Activated T-cell treated with anti-CD3 and anti-CD28 coated beads for 1 hour (primary cell): ENCODE measurements around the gene PHACTR1.
"Not testable (repeated sequence)": the region's sequence is repeated elsewhere in the genome, so short reads cannot be mapped to it uniquely, and the experiment has no call there.

Source experiments
- DNase-seq: peaks from one replicate; pipeline ENCODE4 v3.0.0-alpha.2; 2020; ENCODE audit warnings: low read depth

PHACTR1 gene

GRCh38 chr6:12716298-12716916 is at the start of gene PHACTR1:
PHACTR1 (plus strand) TSS chr6:12716767.
- DNase-seq, result no peak

DNA sequence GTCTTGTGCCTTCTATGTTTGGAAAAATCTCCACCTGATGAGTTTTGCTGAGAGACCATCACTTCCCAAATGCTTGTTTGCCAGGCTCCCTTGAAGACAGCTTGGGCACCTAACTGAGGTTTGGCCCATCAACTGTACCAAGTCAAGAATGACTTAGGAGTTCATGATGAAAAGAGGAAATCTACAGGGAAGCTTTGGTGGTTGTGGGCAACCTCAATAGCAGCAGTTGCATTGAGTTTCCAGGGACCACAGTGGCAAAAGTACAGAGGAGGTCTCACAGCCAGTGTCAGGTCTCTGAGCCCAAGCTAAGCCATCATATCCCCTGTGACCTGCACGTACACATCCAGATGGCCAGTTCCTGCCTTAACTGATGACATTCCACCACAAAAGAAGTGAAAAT is 49.7 kb upstream of the PHACTR1 start:
- no peak for DNase-seq

- DNase-seq, result no peak
These were observed 40.6 kb upstream of the PHACTR1 start for GRCh38 chr6:12675931-12676330.

GRCh38 chr6:12679341-12679740 is 37.2 kb upstream of the PHACTR1 start:
- DNase-seq, result no peak

- DNase-seq, result no peak
These were observed 23.4 kb upstream of the PHACTR1 start for GRCh38 chr6:12693122-12693521.

- DNase-seq, result no peak
These were observed 18.3 kb upstream of the PHACTR1 start for GRCh38 chr6:12698298-12698697.

DNA sequence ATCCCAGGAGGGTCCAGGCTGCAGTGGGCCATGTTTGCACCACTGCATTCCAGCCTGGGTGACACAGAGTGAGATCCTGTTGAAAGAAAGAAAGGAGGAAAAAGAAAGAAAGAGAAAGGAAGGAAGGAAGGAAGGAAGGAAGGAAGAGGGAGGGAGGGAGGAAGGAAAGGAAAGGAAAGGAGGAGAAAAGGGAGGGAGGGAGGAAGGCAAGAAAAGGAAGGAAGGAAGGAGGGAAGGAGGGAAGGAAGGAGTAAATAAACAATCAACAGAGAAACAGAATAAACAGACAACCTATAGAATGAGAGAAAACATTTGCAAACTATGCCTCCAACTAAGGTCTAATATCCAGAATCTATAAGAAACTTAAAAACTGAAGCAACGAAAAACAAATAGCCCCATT is 11.6 kb upstream of the PHACTR1 start:
- no peak for DNase-seq

DNA sequence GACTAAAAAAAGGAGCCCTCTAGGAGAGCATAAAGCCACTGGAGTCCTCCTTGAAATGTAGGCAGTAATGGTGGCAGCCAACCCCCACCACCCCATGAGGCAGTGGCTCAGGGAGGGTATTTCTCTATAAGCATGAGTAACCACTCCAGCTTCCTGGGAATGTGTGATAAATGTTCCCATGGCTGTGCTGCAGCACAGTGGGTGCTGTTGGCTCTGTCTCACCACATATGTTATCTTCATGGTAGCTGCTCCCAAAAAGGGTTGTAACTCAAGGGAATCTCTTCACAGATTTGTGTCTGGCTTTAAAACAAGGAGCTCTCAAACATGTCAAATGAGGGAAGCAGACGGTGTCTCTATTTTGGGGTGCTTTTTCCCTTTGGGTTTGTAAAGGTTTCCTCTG is 7.5 kb upstream of the PHACTR1 start:
- DNase-seq, result no peak

- no peak for DNase-seq
These were observed 6.9 kb upstream of the PHACTR1 start for GRCh38 chr6:12709556-12710232.

- DNase-seq, result no peak
These were observed 5.6 kb upstream of the PHACTR1 start for GRCh38 chr6:12710921-12711320.

DNA sequence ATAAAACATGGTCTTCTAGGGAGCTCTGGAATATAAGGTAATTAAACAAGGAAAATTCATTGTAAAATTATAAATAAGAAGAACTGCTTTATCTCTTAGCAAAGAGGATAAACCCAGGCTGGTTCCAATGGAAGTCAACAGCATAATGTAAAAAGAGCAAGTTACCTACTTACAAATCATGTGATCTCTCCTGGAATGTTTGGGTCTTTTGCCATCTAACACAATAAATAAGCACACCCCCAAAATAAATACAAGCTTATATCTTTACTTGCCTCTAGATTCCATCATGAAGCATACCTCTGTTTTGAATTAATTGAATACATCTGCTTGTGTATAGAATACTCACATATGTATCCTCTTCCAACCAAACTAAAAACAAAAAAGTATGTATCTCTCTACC is 2.5 kb upstream of the PHACTR1 start:
- DNase-seq, result no peak

GRCh38 chr6:12715437-12715836 is 1.1 kb upstream of the PHACTR1 start:
- no peak for DNase-seq

DNA sequence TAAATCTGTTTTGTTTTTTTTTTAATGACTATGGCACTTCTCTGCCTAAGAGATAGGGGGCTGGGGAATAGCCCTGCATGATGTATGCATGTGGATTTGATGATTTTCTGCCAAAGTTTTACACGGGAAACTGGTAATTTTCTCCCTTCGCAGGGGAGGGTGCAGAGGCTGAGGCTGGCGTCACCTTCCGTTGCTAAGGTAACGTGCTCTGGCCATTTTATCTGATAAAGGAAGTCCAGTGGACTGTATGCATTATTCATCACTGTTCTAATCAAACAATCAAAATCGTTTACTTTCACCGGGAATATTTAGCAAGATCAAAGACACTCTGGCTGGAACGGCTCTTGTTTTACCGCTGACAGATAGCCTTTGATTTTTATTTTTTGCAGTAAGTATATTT is 789 bp downstream of the PHACTR1 start:
- no peak for DNase-seq

DNA sequence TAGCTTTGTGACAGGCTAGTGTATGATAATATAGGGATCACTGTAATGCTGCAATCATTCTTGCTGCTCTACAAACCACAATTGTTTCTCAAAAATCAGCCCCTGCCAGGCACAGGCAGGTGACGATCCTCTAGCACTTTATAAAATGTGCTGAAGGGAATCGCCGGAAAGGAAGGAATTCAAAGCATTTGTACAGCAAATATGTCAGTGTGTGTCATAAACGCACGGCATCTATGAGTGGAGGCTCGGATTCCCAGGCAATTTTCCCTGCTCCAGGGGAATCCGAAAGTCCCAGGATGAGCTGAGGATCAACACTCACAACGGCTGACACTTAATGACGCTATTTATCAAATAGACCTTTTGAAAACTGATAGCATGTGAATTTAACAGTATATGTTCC is 1.4 kb downstream of the PHACTR1 start:
- DNase-seq, result no peak

GRCh38 chr6:12719017-12719416 is 2.5 kb downstream of the PHACTR1 start:
- no peak for DNase-seq

GRCh38 chr6:12720310-12720709 is 3.7 kb downstream of the PHACTR1 start:
- DNase-seq, result no peak

DNA sequence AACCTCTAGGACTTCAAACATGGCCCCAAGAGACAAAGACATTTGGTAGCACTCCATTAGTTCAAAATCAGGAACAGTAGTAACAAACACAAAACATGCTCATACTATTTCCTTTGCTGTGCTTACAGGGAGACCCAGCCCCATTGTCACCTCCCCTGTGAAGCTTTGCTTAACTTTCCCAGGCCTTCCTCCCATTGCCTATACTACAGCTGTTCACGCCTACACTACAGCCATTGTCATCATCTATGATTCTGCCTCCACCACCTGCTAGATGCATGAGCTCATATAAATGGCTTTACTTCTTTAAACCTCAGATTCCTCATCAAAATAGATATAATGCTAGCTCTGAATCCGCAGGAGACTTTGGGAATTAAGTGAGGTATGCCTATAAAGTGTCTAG is 8.7 kb downstream of the PHACTR1 start:
- DNase-seq, result no peak

- no peak for DNase-seq
These were observed 12.9 kb downstream of the PHACTR1 start for GRCh38 chr6:12729467-12729866.

- DNase-seq, result not testable (repeated sequence)
These were observed 14.2 kb downstream of the PHACTR1 start for GRCh38 chr6:12730809-12731208.

- DNase-seq, result no peak
These were observed 17.3 kb downstream of the PHACTR1 start for GRCh38 chr6:12733876-12734275.

DNA sequence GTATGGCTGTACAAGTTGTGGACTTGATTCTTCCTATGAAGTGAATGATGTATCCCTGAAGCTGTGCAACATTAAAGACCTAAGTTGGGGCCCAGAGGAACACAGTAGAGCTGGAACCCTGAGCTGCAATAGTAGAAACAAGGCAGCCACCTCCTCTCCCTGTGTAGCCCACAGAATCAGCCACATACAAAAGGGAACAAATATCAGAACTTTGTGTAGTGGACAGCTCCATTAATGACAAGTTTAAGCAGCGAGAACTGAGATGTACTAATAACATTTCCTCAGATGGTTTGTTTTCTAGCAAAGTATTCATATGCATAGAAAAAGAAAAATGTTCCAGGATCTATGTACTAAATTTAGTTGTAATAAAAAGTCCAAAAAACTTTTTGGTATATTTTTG is 19.2 kb downstream of the PHACTR1 start:
- no peak for DNase-seq

- no peak for DNase-seq
These were observed 31.8 kb downstream of the PHACTR1 start for GRCh38 chr6:12748411-12748810.

DNA sequence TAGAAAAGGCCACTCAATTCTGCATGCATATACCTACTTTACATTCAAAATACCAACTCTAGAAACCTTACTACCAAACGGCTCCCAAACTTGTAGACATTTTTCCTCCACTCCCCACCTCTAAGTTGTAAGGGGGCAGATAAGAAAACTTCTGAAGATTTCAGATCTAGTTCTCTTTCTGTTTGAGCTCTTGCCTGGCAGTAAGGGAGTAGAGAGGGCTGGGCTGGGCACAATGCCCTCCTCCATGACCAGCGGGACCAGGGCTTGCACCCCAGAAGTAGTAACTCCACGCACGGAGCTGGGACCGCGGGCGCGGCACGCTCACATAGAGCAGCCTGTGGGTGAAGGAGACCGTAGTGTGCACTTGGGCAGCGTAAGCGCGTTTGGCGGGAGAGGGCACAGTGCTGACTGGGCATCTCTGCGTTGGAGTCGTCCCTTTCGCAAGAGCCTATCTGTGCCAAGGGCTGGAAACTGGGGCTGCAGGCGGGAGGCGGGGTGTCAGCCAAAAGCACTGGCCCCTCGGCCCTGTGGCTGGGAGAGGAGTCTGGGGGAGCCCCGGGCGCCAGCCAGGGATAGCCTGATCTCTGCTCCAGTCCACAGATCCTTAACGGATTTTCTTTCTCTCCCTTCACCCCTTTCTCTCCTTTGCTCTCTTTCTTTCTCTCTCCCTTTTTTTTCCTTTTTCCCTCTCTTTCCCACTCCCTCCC is 32.4 kb downstream of the PHACTR1 start:
- no peak for DNase-seq
